ENCODE results near the gene CCDC61. TPM values are rescaled to one million over a fixed set of nuclear protein-coding genes. Genes with fewer than 3 reads are reported as not detected.

CCDC61 gene
- total RNA-seq, 1 donor from 2014 or later = 36.3 TPM

DNA sequence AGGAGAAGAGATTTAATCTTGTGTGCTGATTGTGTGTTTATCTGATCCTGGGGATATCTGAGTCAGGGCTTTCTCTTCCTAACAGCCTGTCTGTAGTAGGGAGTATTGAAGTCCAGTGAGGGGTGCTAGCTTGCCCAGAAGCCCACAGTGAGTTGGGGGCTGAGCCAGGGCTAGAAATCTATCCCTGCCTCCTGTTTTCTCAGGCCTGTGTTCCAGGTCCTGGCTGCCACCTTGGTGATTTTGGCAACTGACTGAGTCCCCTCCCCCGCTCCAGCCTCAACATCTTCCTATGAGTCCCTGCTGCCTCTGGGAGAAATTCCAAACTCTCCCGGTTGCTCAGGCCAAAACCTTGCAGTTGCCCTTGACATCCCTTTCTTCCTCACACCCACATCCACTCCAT, 13.9 kb upstream of the CCDC61 start:
- H3K36me3 ChIP-seq = no peaks in the 10 kb centered on the region
- intact Hi-C loops (cut with DNase I) = no loop called here
- no peak overlapping the region for H3K27ac ChIP-seq
- no peak for DNase-seq (ENCODE audit: extremely low spot score in 2 of 2)
- H3K9me3 ChIP-seq = no peaks in the 10 kb centered on the region
- TF ChIP-seq POLR2AphosphoS5 (IDR thresholded peaks at IDR 0.05; ENCODE audit: insufficient read depth in 1 of 2, low read depth in 1 of 2) (no peak), POLR2A (IDR thresholded peaks at IDR 0.05) (no peak)
- TF ChIP-seq, protein P1, sequence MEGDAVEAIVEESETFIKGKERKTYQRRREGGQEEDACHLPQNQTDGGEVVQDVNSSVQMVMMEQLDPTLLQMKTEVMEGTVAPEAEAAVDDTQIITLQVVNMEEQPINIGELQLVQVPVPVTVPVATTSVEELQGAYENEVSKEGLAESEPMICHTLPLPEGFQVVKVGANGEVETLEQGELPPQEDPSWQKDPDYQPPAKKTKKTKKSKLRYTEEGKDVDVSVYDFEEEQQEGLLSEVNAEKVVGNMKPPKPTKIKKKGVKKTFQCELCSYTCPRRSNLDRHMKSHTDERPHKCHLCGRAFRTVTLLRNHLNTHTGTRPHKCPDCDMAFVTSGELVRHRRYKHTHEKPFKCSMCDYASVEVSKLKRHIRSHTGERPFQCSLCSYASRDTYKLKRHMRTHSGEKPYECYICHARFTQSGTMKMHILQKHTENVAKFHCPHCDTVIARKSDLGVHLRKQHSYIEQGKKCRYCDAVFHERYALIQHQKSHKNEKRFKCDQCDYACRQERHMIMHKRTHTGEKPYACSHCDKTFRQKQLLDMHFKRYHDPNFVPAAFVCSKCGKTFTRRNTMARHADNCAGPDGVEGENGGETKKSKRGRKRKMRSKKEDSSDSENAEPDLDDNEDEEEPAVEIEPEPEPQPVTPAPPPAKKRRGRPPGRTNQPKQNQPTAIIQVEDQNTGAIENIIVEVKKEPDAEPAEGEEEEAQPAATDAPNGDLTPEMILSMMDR (IDR thresholded peaks at IDR 0.05) = no peak
- H3K27me3 ChIP-seq = no peaks in the 10 kb centered on the region
- H3K4me1 ChIP-seq = no peaks in the 10 kb centered on the region
- H3K4me3 ChIP-seq = no peak overlapping the region

DNA sequence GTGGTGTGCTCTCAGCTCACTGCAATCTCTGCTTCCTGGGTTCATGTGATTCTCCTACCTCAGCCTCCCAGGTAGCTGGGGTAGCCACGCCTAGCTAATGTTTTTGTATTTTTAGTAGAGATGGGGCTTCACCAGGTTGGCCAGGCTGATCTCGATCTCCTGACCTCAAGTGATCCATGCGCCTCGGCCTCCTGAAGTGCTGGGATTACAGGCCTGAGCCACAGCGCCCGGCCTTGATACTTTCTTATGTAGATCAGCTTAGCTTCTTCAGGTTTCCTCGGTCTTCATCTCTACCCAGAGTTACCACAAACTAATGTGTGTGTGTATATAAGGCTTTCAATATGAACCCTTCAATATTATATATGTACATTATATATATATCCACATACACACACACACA, 9.9 kb upstream of the CCDC61 start:
- H3K4me3 ChIP-seq = no peak overlapping the region
- H3K36me3 ChIP-seq = no peaks in the 10 kb centered on the region
- intact Hi-C loops (cut with DNase I) = no loop called here
- H3K4me1 ChIP-seq = no peaks in the 10 kb centered on the region
- H3K27ac ChIP-seq = no peak overlapping the region
- DNase-seq (ENCODE audit: extremely low spot score in 2 of 2) = no peak
- H3K9me3 ChIP-seq = no peaks in the 10 kb centered on the region
- H3K27me3 ChIP-seq = no peaks in the 10 kb centered on the region
- no peak for TF ChIP-seq POLR2A (IDR thresholded peaks at IDR 0.05)
- TF ChIP-seq POLR2AphosphoS5 (IDR thresholded peaks at IDR 0.05; ENCODE audit: insufficient read depth in 1 of 2, low read depth in 1 of 2) = no peak
- TF ChIP-seq, protein P1 (IDR thresholded peaks at IDR 0.05) = no peak

DNA sequence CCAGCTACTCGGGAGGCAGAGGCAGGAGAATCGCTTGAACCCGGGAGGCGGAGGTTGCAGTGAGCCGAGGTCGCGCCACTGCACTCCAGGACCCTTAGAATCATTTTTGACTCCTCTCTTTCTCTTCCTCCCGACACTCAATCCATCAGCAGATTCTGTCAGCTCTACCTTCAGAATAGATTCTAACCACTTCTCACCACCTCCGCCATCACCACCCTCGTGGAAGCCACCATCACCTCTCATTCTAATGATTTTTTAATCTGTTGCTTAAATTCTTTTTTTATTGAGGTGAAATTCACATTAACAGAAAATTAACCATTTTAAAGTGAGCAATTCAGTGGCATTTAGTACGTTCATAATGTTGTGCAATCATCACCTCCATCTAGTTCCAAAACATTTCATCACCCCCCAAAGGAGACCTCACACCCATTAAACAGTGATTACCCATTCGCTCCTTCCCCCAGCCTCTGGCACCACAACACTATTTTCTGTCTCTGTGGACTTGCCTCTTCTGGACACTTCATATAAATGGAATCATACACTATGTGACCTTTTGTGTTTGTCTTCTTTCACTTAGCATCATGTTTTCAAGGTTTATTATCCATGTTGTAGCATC, 5.0 kb upstream of the CCDC61 start:
- H3K4me3 ChIP-seq = no peak overlapping the region
- TF ChIP-seq POLR2AphosphoS5 (IDR thresholded peaks at IDR 0.05; ENCODE audit: insufficient read depth in 1 of 2, low read depth in 1 of 2) (no peak), POLR2A (IDR thresholded peaks at IDR 0.05) (no peak)
- TF ChIP-seq, protein P1 (IDR thresholded peaks at IDR 0.05) = no peak
- intact Hi-C loops (cut with DNase I) = no loop called here
- H3K9me3 ChIP-seq = no peaks in the 10 kb centered on the region
- no peaks in the 10 kb centered on the region for H3K36me3 ChIP-seq
- DNase-seq (ENCODE audit: extremely low spot score in 2 of 2) = no peak
- no peaks in the 10 kb centered on the region for H3K27me3 ChIP-seq
- H3K27ac ChIP-seq = no peak overlapping the region
- peaks cover 5% of the 10 kb centered on the region for H3K4me1 ChIP-seq

DNA sequence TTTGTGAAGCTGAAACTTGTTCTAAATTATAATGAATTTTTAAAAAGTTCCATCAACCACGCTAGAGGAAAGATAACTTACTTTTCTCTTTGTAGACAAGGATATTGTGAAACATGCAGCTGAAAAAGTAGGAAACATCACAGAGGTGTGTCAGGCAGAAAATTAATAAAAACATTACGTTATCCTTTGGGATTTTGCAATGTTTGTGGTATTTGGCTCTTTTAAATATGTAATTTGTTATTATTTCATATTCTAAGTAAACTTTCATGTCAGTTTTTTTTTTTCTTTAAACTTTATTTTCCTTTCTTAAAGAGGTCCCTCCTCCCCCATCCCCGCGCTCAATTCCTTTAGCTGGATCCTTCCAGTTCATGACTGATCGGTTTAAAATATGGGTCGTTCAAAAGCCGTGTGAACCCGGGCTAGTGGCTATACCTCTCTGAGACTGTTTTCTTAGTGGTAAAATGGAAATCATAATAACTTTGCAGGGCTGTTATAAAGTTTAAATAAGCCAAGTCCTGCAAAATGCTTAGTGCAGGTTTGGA, 740 bp upstream of the CCDC61 start:
- Histone ChIP-seq H3K36me3 (no peaks in the 10 kb centered on the region), H3K27me3 (no peaks in the 10 kb centered on the region), H3K9me3 (no peaks in the 10 kb centered on the region), H3K4me1 (peaks cover 22% of the 10 kb centered on the region), H3K4me3 (peak overlapping the region; percentile 54 to 80), H3K27ac (no peak overlapping the region)
- DNase-seq (ENCODE audit: extremely low spot score in 2 of 2) = no peak
- TF ChIP-seq, protein P1 (IDR thresholded peaks at IDR 0.05) = no peak
- TF ChIP-seq POLR2A (IDR thresholded peaks at IDR 0.05) = no peak
- no peak for TF ChIP-seq POLR2AphosphoS5 (IDR thresholded peaks at IDR 0.05; ENCODE audit: insufficient read depth in 1 of 2, low read depth in 1 of 2)
- intact Hi-C loops (cut with DNase I) = no loop called here

DNA sequence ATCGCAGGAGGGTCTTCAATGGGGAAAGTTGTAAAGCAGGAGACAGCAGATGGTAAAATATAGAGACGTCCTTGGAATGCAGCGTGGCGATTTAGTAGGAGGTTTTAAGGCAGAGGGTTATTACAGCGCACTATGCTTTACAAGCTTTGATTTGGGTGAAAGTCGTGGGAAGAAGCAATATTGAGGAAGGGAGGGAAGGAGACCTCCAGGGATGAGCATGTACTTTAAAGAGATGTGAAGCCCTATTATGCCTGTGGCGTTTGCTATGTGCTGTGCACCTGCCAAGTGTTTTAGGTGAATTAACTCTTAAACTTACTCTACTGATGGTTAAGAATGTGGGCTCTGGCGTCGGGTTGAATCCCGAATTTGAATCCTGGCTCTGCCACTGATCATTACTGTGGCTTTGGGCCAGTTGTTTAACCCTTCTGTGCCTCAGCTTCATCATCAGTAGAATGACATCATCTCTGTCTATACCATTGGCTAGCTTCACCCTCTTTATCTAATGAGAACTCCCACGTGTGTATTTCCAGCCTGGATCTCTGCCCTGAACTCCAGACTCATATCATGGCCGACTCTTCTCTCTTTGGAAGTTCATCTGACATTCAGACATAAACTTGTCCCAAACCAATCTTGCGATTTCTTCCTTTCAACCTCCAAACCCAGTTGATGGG, 583 bp downstream of the CCDC61 start:
- DNase-seq (ENCODE audit: extremely low spot score in 2 of 2) = no peak
- Histone ChIP-seq H3K9me3 (no peaks in the 10 kb centered on the region), H3K27me3 (no peaks in the 10 kb centered on the region), H3K27ac (no peak overlapping the region), H3K4me3 (peak overlapping the region; percentile 77 to 80), H3K4me1 (peaks cover 35% of the 10 kb centered on the region), H3K36me3 (no peaks in the 10 kb centered on the region)
- TF ChIP-seq POLR2A (IDR thresholded peaks at IDR 0.05) = no peak
- no peak for TF ChIP-seq POLR2AphosphoS5 (IDR thresholded peaks at IDR 0.05; ENCODE audit: insufficient read depth in 1 of 2, low read depth in 1 of 2)
- TF ChIP-seq, protein P1 (IDR thresholded peaks at IDR 0.05) = no peak
- intact Hi-C loops (cut with DNase I) = no loop called here
